ENCODE results near the gene BBLN. TPM values are rescaled to one million over a fixed set of nuclear protein-coding genes. Genes with fewer than 3 reads are reported as not detected.
"Not testable (repeated sequence)": the region's sequence is repeated elsewhere in the genome, so short reads cannot be mapped to it uniquely, and the experiment has no call there.

BBLN gene
- total and polyA plus RNA-seq, 3 experiments from 2014 or later = 75.5 to 137 (median 78.4) TPM

DNA sequence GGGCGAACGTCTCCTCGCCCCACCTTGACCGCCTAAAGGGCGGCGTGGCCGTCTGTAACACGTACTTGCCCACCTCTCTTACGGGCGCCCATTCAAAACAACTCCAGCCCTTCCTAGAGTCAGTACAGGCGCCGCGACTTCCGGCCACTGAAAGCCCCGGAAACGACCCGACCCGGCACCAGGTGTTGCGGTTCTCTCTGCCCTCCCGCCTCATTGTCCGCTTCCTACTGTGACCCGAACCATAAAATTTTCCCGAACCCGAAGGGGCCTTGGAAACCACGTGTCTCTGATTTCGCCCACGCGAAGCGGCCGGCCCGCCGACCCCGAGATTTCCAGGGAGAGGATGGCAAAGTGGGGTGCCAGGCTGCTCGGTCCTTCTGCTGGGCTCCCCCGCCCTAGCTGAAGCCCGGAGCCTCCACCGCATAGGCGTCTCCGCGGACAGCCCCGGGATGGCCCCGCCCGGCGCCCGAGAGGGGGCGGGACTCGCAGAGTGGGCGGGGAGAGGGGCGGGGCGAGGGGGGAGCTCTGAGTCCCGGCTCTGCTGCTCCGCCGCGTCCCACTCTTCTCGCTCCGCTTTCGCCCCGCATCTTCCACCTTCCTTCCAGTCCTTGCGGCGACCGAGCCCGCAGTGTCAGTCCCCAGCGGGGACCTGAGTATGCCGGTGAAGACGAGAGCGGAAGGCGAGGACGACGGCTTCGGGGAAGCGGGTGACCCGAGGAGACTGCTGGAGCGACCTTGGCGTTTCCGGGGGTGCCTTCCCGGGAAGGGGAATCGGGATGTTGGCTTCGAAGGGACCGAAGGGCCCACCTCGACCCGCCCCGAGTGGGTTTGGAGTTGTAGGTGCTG lies 31.9 kb upstream of the BBLN start:
- H3K27ac ChIP-seq (ENCODE audit: low read depth, low read length) = peak overlapping the region; percentile 96
- no peaks in the 10 kb centered on the region for H3K27me3 ChIP-seq (ENCODE audit: insufficient read depth, low read length, poor library complexity, severe bottlenecking)
- Mint-ChIP-seq H3K4me3 (peak overlapping the region; percentile 94 to 99 (median 98)), H3K9me3 (no peaks in the 10 kb centered on the region), H3K27ac (peak overlapping the region; percentile 97 to 100 (median 99)), H3K27me3 (peaks cover 6 to 9% of the 10 kb centered on the region in 2 donors), H3K36me3 (peaks cover 0 to 24% (median 0%) of the 10 kb centered on the region in 3 donors), H3K4me1 (peaks cover 29 to 42% (median 39%) of the 10 kb centered on the region in 3 donors)
- POLR2A ChIA-PET = interaction anchor here (0.5 to 1.1 kb wide), 3 partner anchors 15 to 256 kb away, joined by 3 to 9 read pairs (median 5); partner anchors contain the start of gene BBLN
- CTCF ChIA-PET = interaction anchor here (1.0 to 5.1 kb wide), 7 partner anchors 11 to 60 kb away, joined by 3 to 31 read pairs (median 3); partner anchors contain the start of genes NAIF1 and SLC25A25
- DNase-seq = peak; percentile 77 to 93 (median 87)
- H3K4me1 ChIP-seq (ENCODE audit: insufficient read depth, low read length) = peaks cover 35% of the 10 kb centered on the region
- H3K4me3 ChIP-seq (ENCODE audit: low read length) = peak overlapping the region; percentile 96
- H3K36me3 ChIP-seq (ENCODE audit: insufficient read depth, low read length) = peaks cover 5% of the 10 kb centered on the region
- no peaks in the 10 kb centered on the region for H3K9me3 ChIP-seq (ENCODE audit: low read length)

GRCh38 chr9:128128836-128129590 lies 31.1 kb upstream of the BBLN start:
- H3K9me3 Mint-ChIP-seq = no peaks in the 10 kb centered on the region

DNA sequence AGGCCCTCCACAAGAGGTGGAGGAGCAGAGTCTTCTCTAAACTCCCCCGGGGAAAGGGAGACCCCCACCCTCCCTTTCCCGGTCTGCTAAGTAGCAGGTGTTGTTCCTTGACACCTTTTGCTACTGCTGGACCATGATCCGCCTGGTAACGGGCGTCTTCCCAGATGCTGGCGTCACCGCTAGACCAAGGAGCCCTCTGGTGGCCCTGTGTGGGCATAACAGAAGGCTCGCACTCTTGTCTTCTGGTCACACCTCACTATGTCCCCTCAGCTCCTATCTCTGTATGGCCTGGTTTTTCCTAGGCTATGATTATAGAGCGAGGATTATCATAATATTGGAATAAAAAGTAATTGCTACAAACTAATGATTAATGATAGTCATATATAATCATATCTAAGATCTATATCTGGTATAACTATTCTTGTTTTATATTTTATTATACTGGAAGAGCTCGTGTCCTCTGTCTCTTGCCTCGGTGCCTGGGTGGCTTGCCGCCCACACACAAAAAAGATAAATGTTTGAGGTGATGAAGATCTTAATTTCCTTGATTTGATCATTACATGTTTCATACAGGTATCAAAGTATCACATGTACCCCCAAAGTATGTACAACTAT lies 30.0 kb upstream of the BBLN start:
- H3K9me3 ChIP-seq (ENCODE audit: low read length); H3K9me3 Mint-ChIP-seq; H3K36me3 ChIP-seq (ENCODE audit: insufficient read depth, low read length); H3K27me3 ChIP-seq (ENCODE audit: insufficient read depth, low read length, poor library complexity, severe bottlenecking); H3K36me3 Mint-ChIP-seq; H3K27me3 Mint-ChIP-seq; H3K4me3 ChIP-seq (ENCODE audit: low read length); H3K27ac ChIP-seq (ENCODE audit: low read depth, low read length): not testable (repeated sequence)
- peaks cover 25 to 37% (median 34%) of the 10 kb centered on the region in 3 donors for H3K4me1 Mint-ChIP-seq
- CTCF ChIA-PET = interaction anchor here (1.5 kb wide), 1 partner anchor 11 kb away, joined by 3 read pairs; no protein-coding TSS in a partner anchor
- H3K4me3 Mint-ChIP-seq = peak overlapping the region; percentile 80 to 99 (median 96)
- peak in 4 of 5 donors; percentile 31 to 63 (median 48) for DNase-seq
- POLR2A ChIA-PET = interaction anchor here (0.5 kb wide), 1 partner anchor 17 kb away, joined by 4 read pairs; no protein-coding TSS in a partner anchor
- peak overlapping the region; percentile 33 to 99 (median 56) for H3K27ac Mint-ChIP-seq
- H3K4me1 ChIP-seq (ENCODE audit: insufficient read depth, low read length) = peaks cover 29% of the 10 kb centered on the region

More at GRCh38 chr9:128128836-128129590, 31.1 kb upstream of the BBLN start:
- Histone ChIP-seq H3K4me1 (ENCODE audit: insufficient read depth, low read length) (peaks cover 35% of the 10 kb centered on the region), H3K36me3 (ENCODE audit: insufficient read depth, low read length) (peaks cover 5% of the 10 kb centered on the region), H3K4me3 (ENCODE audit: low read length) (peak overlapping the region; percentile 96), H3K27me3 (ENCODE audit: insufficient read depth, low read length, poor library complexity, severe bottlenecking) (no peaks in the 10 kb centered on the region), H3K9me3 (ENCODE audit: low read length) (no peaks in the 10 kb centered on the region), H3K27ac (ENCODE audit: low read depth, low read length) (peak overlapping the region; percentile 96)
- Mint-ChIP-seq H3K4me1 (peaks cover 29 to 42% (median 39%) of the 10 kb centered on the region in 3 donors), H3K27me3 (peaks cover 8 to 9% of the 10 kb centered on the region in 2 donors), H3K4me3 (peak overlapping the region; percentile 94 to 99 (median 98)), H3K27ac (peak overlapping the region; percentile 61 to 100 (median 99)), H3K36me3 (peaks cover 0 to 17% (median 0%) of the 10 kb centered on the region in 3 donors)
- ChIA-PET CTCF (interaction anchor here (1.0 to 5.1 kb wide), 6 partner anchors 12 to 61 kb away, joined by 3 to 31 read pairs (median 4); partner anchors contain the start of genes NAIF1 and SLC25A25), POLR2A (interaction anchor here (0.5 to 1.1 kb wide), 4 partner anchors 14 to 257 kb away, joined by 3 to 9 read pairs (median 4); partner anchors contain the start of gene BBLN)
- peak in 1 of 5 donors; percentile 54 for DNase-seq

DNA sequence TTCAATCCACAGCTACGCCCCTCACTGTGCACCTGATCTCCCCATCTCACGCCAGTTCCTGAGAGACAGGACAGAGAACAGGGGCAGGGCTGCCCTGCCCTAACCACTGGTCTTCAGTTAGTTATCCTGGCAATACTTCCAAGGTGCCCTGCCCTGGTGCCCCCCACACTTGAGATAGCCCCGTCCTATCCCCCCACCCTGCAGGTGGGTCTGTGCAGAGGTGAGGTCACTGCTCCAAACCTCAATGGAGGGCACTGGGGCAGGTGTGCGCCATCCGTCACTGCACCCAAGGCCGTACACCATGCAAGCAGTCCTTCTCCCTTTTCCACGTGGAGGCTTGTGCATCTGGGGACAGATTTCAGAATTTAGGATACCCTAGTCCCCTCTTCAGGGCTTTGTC lies 29.4 kb upstream of the BBLN start:
- peaks cover 23% of the 10 kb centered on the region for H3K4me1 ChIP-seq (ENCODE audit: insufficient read depth, low read length)
- CTCF ChIA-PET = not testable (repeated sequence)

GRCh38 chr9:128131346-128131745 lies 28.7 kb upstream of the BBLN start:
- H3K27ac ChIP-seq (ENCODE audit: low read depth, low read length); H3K4me3 ChIP-seq (ENCODE audit: low read length); H3K9me3 ChIP-seq (ENCODE audit: low read length); DNase-seq; CTCF ChIA-PET; H3K27me3 Mint-ChIP-seq; H3K36me3 Mint-ChIP-seq; POLR2A ChIA-PET; H3K27me3 ChIP-seq (ENCODE audit: insufficient read depth, low read length, poor library complexity, severe bottlenecking); H3K4me3 Mint-ChIP-seq; H3K9me3 Mint-ChIP-seq; H3K36me3 ChIP-seq (ENCODE audit: insufficient read depth, low read length): not testable (repeated sequence)
- Mint-ChIP-seq H3K27ac (peak overlapping the region in 1 of 8 donors; percentile 30), H3K4me1 (peaks cover 14 to 24% (median 21%) of the 10 kb centered on the region in 3 donors)
- H3K4me1 ChIP-seq (ENCODE audit: insufficient read depth, low read length) = peaks cover 16% of the 10 kb centered on the region

More for the DNA sequence above, 29.4 kb upstream of the BBLN start:
- H3K27ac ChIP-seq (ENCODE audit: low read depth, low read length); H3K36me3 Mint-ChIP-seq; H3K4me3 ChIP-seq (ENCODE audit: low read length); H3K27me3 Mint-ChIP-seq; H3K36me3 ChIP-seq (ENCODE audit: insufficient read depth, low read length); H3K9me3 ChIP-seq (ENCODE audit: low read length); POLR2A ChIA-PET; H3K9me3 Mint-ChIP-seq; DNase-seq; H3K27me3 ChIP-seq (ENCODE audit: insufficient read depth, low read length, poor library complexity, severe bottlenecking): not testable (repeated sequence)
- H3K27ac Mint-ChIP-seq = peak overlapping the region in 1 of 8 donors; percentile 99
- H3K4me1 Mint-ChIP-seq = peaks cover 21 to 31% (median 28%) of the 10 kb centered on the region in 3 donors
- peak overlapping the region in 1 of 7 donors; percentile 96 for H3K4me3 Mint-ChIP-seq

DNA sequence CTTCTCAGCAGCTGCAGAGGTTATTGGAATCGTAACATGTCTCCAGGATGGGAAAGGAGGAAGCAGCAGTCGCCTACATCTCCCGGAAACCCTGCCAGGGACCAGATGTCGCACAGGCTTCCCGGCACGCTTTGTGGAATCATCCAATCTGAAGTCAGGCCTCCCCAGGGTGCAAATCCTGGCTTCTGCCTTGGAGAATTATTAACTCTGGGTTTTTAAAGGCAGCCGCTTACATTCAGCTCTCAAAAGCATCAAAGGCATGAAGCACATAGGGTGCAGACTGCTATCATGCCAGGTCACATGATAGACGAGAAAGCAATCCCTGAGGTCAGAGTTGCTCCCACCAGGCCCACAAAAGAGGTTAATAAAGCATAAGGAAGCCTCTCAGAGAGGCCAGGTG lies 27.9 kb upstream of the BBLN start:
- H3K9me3 Mint-ChIP-seq; H3K4me3 ChIP-seq (ENCODE audit: low read length); H3K36me3 ChIP-seq (ENCODE audit: insufficient read depth, low read length); H3K27ac Mint-ChIP-seq; H3K36me3 Mint-ChIP-seq; H3K9me3 ChIP-seq (ENCODE audit: low read length); POLR2A ChIA-PET; H3K27ac ChIP-seq (ENCODE audit: low read depth, low read length); DNase-seq; H3K27me3 ChIP-seq (ENCODE audit: insufficient read depth, low read length, poor library complexity, severe bottlenecking); H3K4me3 Mint-ChIP-seq; CTCF ChIA-PET; H3K27me3 Mint-ChIP-seq: not testable (repeated sequence)
- peaks cover 13 to 23% (median 19%) of the 10 kb centered on the region in 3 donors for H3K4me1 Mint-ChIP-seq
- H3K4me1 ChIP-seq (ENCODE audit: insufficient read depth, low read length) = peaks cover 10% of the 10 kb centered on the region

DNA sequence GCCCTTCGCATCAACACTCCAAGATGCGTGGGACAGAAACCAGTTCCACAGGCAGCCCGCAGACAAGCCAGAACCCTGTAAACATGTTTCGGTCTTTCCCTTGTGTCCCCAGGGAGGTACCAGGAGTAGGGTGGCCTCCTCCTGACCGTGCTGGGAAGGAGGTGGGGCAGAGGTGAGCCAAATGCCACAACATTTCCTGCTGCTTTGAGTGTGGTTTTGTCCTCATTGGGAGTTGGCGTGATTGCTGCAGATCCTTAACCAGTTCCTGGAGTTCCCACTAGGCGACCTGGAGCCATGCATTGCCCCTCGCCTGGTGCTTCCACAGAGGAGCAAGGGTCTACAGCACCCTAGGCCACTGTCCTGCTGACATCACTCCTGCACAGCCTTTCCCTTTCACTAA lies 24.5 kb upstream of the BBLN start:
- H3K9me3 ChIP-seq (ENCODE audit: low read length); H3K27ac Mint-ChIP-seq; H3K4me3 Mint-ChIP-seq; DNase-seq; H3K36me3 ChIP-seq (ENCODE audit: insufficient read depth, low read length); H3K27me3 ChIP-seq (ENCODE audit: insufficient read depth, low read length, poor library complexity, severe bottlenecking); H3K4me3 ChIP-seq (ENCODE audit: low read length); POLR2A ChIA-PET; H3K9me3 Mint-ChIP-seq; H3K36me3 Mint-ChIP-seq; H3K4me1 Mint-ChIP-seq; H3K4me1 ChIP-seq (ENCODE audit: insufficient read depth, low read length); H3K27me3 Mint-ChIP-seq; H3K27ac ChIP-seq (ENCODE audit: low read depth, low read length): not testable (repeated sequence)
- CTCF ChIA-PET = interaction anchor here (2.1 kb wide), 1 partner anchor 18 kb away, joined by 7 read pairs; no protein-coding TSS in a partner anchor
